ENCODE data around the gene RND2. TPM values are rescaled to one million over a fixed set of nuclear protein-coding genes. Genes with fewer than 3 reads are reported as not detected.

Gene RND2
- total and polyA plus RNA-seq, 2 donors (not counting 1 experiment from before 2014, with no cell fraction given): 0.24 to 0.44 TPM

DNA sequence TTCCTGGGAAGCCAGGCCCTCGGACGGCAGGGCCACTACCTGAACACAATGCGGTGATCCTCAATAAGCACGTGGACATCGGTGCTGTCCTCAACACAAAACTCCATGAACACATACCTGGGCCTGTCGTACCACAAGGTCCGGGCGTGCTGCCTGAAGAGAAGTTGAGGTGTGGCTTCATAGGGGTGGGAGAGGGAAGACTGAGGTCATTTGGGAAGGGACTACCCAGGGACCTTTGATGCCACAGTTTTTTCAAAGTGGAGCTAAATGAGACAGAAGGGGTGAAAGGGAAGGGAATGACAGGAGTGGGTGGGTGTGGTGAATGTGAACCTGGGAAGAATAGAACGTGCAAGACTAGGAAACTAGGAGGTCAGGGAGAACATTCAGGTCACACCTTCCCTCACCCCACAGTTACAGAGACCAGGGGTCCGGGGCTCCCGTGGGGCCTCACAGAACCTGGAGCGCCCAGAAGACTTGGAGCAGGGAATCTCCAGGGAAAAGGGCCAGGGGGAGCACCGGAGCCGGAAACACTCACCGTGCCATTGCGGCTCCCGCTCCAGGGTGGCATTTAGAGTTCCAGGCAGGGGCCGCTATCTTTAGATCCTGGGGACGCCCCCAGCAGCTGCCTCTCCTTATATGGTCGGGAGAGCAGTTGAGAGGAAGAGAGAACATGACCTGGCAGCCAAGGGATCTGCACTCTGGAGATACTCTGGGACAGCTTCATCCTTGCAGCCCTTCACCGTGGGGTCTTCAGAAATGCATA is 45.3 kb upstream of the RND2 start, which contains the start of gene PTGES3L:
PTGES3L (minus strand) TSS at position 570 of the 763 bp plus-strand sequence; CDS start at position 543, 27 bp downstream.
- Histone ChIP-seq H3K79me2 (ENCODE audit: control insufficient read depth, insufficient read depth, low read length) (peaks cover 48% of the 10 kb centered on the region), H3K4me2 (replicated peaks; ENCODE audit: low read depth, low read length, poor library complexity, severe bottlenecking) (peak within 1 kb of the TSS; percentile 93), H3K27me3 (replicated peaks in 1 of 4; ENCODE audit: control extremely low read depth in 1 of 4, control insufficient read depth in 3 of 4, insufficient read depth in 4 of 4, low read length in 3 of 4) (no peaks in the 10 kb centered on the region), H2AFZ (ENCODE audit: insufficient read depth, low read depth, low read length, poor library complexity, severe bottlenecking) (peak within 1 kb of the TSS; percentile 81), H3K36me3 (replicated peaks in 1 of 2; ENCODE audit: control extremely low read depth in 1 of 2, control insufficient read depth in 1 of 2, extremely low read depth in 1 of 2, insufficient read depth in 2 of 2, low read length in 1 of 2) (peaks cover 0 to 3% of the 10 kb centered on the region in 2 experiments), H3K27ac (ENCODE audit: low read length in 2 of 2) (peak within 1 kb of the TSS; percentile 80 to 86), H3K4me1 (ENCODE audit: control insufficient read depth in 2 of 2, insufficient read depth in 2 of 2, low read length in 2 of 2) (peaks cover 38 to 48% of the 10 kb centered on the region in 2 donors), H4K20me1 (ENCODE audit: control insufficient read depth, insufficient read depth, low read length, poor library complexity, severe bottlenecking) (no peaks in the 10 kb centered on the region), H3K9ac (ENCODE audit: low read length) (peak within 1 kb of the TSS; percentile 79), H3K4me3 (ENCODE audit: control extremely low read depth in 1 of 5, extremely low read depth in 1 of 5, insufficient read depth in 1 of 5, low read depth in 2 of 5, low read length in 4 of 5) (peak within 1 kb of the TSS; percentile 83 to 90 (median 88)), H3K9me3 (ENCODE audit: control extremely low read depth in 1 of 3, control insufficient read depth in 2 of 3, insufficient read depth in 1 of 3, low read length in 2 of 3) (no peaks in the 10 kb centered on the region)
- ATAC-seq (ENCODE audit: low read depth) (peak; percentile 5), DNase-seq (no peak)
- ChIA-PET CTCF (interaction anchor here (1.5 to 2.2 kb wide), 2 partner anchors 18 to 355 kb away, joined by 4 to 14 read pairs; partner anchors contain the start of gene RPL27), POLR2A (interaction anchor here (0.5 to 2.2 kb wide), 2 partner anchors 18 to 150 kb away, joined by 5 to 13 read pairs; partner anchors contain the start of gene RPL27)
- Mint-ChIP-seq H3K9me3 (ENCODE audit: insufficient read depth) (no peaks in the 10 kb centered on the region), H3K27ac (peak within 1 kb of the TSS; percentile 96), H3K27me3 (no peaks in the 10 kb centered on the region), H3K4me1 (peaks cover 39% of the 10 kb centered on the region), H3K4me3 (peak within 1 kb of the TSS; percentile 99)
- no peak for TF ChIP-seq EZH2 (IDR thresholded peaks at IDR 0.05; ENCODE audit: borderline replicate concordance, insufficient read depth, low read depth, low read length, poor library complexity, severe bottlenecking)
- TF ChIP-seq, protein P1, sequence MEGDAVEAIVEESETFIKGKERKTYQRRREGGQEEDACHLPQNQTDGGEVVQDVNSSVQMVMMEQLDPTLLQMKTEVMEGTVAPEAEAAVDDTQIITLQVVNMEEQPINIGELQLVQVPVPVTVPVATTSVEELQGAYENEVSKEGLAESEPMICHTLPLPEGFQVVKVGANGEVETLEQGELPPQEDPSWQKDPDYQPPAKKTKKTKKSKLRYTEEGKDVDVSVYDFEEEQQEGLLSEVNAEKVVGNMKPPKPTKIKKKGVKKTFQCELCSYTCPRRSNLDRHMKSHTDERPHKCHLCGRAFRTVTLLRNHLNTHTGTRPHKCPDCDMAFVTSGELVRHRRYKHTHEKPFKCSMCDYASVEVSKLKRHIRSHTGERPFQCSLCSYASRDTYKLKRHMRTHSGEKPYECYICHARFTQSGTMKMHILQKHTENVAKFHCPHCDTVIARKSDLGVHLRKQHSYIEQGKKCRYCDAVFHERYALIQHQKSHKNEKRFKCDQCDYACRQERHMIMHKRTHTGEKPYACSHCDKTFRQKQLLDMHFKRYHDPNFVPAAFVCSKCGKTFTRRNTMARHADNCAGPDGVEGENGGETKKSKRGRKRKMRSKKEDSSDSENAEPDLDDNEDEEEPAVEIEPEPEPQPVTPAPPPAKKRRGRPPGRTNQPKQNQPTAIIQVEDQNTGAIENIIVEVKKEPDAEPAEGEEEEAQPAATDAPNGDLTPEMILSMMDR (IDR thresholded peaks at IDR 0.05): no peak
- 30% methylated on average over 18 of the region's 21 CpGs for WGBS (ENCODE audit: insufficient coverage)
- intact Hi-C loops (cut with micrococcal nuclease): loop anchor here (1.0 to 10.0 kb wide), 7 partner anchors 15 to 409 kb away; partner anchors contain the start of genes AARSD1, PLEKHH3, PSME3 and RETREG3

Data from B cell (primary cell).